ENCODE measurements around the gene PCSK5.
"Not testable (repeated sequence)": the region's sequence is repeated elsewhere in the genome, so short reads cannot be mapped to it uniquely, and the experiment has no call there.

PCSK5 gene

GRCh38 chr9:76044266-76044819 is 153.9 kb downstream of the PCSK5 start:
- Mint-ChIP-seq H3K27ac (no peak overlapping the region), H3K9me3 (no peaks in the 10 kb centered on the region), H3K4me1 (ENCODE audit: low read depth) (no peaks in the 10 kb centered on the region), H3K36me3 (ENCODE audit: low read depth) (peaks cover 3% of the 10 kb centered on the region), H3K27me3 (no peaks in the 10 kb centered on the region), H3K4me3 (no peak overlapping the region)

DNA sequence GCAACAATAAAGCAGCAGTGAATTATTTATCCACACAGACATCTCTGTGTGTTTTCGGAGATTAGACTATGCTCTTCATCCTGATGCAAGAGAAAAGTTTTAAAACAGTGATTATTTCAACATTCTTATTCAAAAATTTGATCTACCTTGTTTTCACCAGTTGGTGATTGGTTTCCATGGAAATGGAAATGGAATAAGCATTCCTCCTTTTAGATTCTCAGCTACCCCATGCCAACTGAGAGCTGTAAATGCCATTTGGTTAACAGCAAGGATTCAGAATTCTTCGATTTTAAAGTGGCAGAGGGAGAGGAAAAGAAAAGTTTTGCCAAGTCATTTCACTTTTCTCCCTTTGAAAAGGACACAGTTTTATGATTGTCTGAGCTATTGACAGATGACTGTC is 154.7 kb downstream of the PCSK5 start:
- H3K27me3 Mint-ChIP-seq, result no peaks in the 10 kb centered on the region
- no peak overlapping the region for H3K4me3 Mint-ChIP-seq
- H3K36me3 Mint-ChIP-seq (ENCODE audit: low read depth), result peaks cover 3% of the 10 kb centered on the region
- H3K9me3 Mint-ChIP-seq, result no peaks in the 10 kb centered on the region
- H3K27ac Mint-ChIP-seq, result no peak overlapping the region
- H3K4me1 Mint-ChIP-seq (ENCODE audit: low read depth), result no peaks in the 10 kb centered on the region

- H3K36me3 Mint-ChIP-seq (ENCODE audit: low read depth), result peaks cover 11% of the 10 kb centered on the region
- no peaks in the 10 kb centered on the region for H3K27me3 Mint-ChIP-seq
- H3K27ac Mint-ChIP-seq, result no peak overlapping the region
- H3K4me1 Mint-ChIP-seq (ENCODE audit: low read depth), result no peaks in the 10 kb centered on the region
- peaks cover 21% of the 10 kb centered on the region for H3K9me3 Mint-ChIP-seq
- no peak overlapping the region for H3K4me3 Mint-ChIP-seq
These were observed 158.9 kb downstream of the PCSK5 start for GRCh38 chr9:76049341-76049740.

- Mint-ChIP-seq H3K4me3 (no peak overlapping the region), H3K4me1 (ENCODE audit: low read depth) (no peaks in the 10 kb centered on the region), H3K36me3 (ENCODE audit: low read depth) (peaks cover 17% of the 10 kb centered on the region), H3K9me3 (peaks cover 6% of the 10 kb centered on the region), H3K27me3 (no peaks in the 10 kb centered on the region), H3K27ac (no peak overlapping the region)
These were observed 177.2 kb downstream of the PCSK5 start for GRCh38 chr9:76067696-76068095.

DNA sequence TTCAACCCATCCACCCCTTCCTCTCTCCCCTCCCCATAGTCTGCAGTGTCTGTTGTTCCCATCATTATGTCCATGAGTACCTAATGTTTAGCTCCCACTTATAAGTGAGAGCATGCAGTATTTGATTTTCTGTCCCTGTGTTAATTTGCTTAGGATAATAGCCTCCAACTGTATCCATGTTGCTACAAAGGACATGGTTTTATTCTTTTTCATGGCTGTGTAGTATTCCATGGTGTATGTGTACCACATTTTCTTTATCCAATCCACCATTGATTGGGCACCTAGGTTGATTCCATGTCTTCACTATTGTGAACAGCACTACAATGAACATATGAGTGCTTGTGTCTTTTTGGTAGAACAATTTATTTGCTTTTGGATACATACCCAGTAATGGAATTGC is 187.1 kb downstream of the PCSK5 start:
- Mint-ChIP-seq H3K4me3 (no peak overlapping the region), H3K4me1 (ENCODE audit: low read depth) (no peaks in the 10 kb centered on the region), H3K9me3 (peaks cover 7% of the 10 kb centered on the region), H3K36me3 (ENCODE audit: low read depth) (peaks cover 29% of the 10 kb centered on the region), H3K27me3 (no peaks in the 10 kb centered on the region), H3K27ac (no peak overlapping the region)

- not testable (repeated sequence) for H3K27ac Mint-ChIP-seq; H3K4me1 Mint-ChIP-seq (ENCODE audit: low read depth); H3K9me3 Mint-ChIP-seq; H3K4me3 Mint-ChIP-seq; H3K27me3 Mint-ChIP-seq
- H3K36me3 Mint-ChIP-seq (ENCODE audit: low read depth), result peaks cover 17% of the 10 kb centered on the region
These were observed 190.8 kb downstream of the PCSK5 start for GRCh38 chr9:76081281-76081680.

- Mint-ChIP-seq H3K4me1 (ENCODE audit: low read depth) (no peaks in the 10 kb centered on the region), H3K9me3 (peaks cover 7% of the 10 kb centered on the region), H3K27me3 (no peaks in the 10 kb centered on the region), H3K4me3 (no peak overlapping the region), H3K36me3 (ENCODE audit: low read depth) (peaks cover 17% of the 10 kb centered on the region), H3K27ac (no peak overlapping the region)
These were observed 191.6 kb downstream of the PCSK5 start for GRCh38 chr9:76082057-76082456.

- Mint-ChIP-seq H3K4me3 (no peak overlapping the region), H3K36me3 (ENCODE audit: low read depth) (peaks cover 4% of the 10 kb centered on the region), H3K9me3 (no peaks in the 10 kb centered on the region), H3K27ac (no peak overlapping the region), H3K4me1 (ENCODE audit: low read depth) (no peaks in the 10 kb centered on the region), H3K27me3 (no peaks in the 10 kb centered on the region)
These were observed 195.1 kb downstream of the PCSK5 start for GRCh38 chr9:76085596-76085995.

DNA sequence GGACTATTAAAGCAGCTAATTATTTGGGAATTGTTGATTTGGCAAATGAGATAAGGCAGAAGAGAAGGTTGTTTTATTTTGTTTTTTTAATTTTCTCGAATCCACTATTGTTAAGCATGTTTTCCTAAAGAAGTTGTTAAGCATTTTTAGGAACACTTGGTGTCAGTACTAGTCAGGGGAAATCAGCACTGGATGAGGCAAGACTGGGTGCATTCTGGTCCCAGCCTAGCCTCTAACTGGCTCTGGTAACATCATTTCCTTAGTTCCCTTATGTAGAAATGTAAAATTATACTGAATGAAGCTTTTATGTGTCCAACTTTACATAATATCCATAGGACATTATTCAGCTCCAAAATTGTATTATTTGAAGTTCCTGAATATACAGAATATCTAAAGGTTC is 196.1 kb downstream of the PCSK5 start:
- H3K4me1 Mint-ChIP-seq (ENCODE audit: low read depth), result no peaks in the 10 kb centered on the region
- H3K27ac Mint-ChIP-seq, result no peak overlapping the region
- H3K36me3 Mint-ChIP-seq (ENCODE audit: low read depth), result peaks cover 3% of the 10 kb centered on the region
- no peak overlapping the region for H3K4me3 Mint-ChIP-seq
- no peaks in the 10 kb centered on the region for H3K27me3 Mint-ChIP-seq
- no peaks in the 10 kb centered on the region for H3K9me3 Mint-ChIP-seq

- Mint-ChIP-seq H3K27ac (no peak overlapping the region), H3K4me3 (no peak overlapping the region), H3K4me1 (ENCODE audit: low read depth) (no peaks in the 10 kb centered on the region), H3K9me3 (no peaks in the 10 kb centered on the region), H3K36me3 (ENCODE audit: low read depth) (no peaks in the 10 kb centered on the region), H3K27me3 (no peaks in the 10 kb centered on the region)
These were observed 197.5 kb downstream of the PCSK5 start for GRCh38 chr9:76087976-76088375.

- Mint-ChIP-seq H3K4me3 (no peak overlapping the region), H3K4me1 (ENCODE audit: low read depth) (no peaks in the 10 kb centered on the region), H3K9me3 (no peaks in the 10 kb centered on the region), H3K27me3 (no peaks in the 10 kb centered on the region), H3K36me3 (ENCODE audit: low read depth) (no peaks in the 10 kb centered on the region), H3K27ac (no peak overlapping the region)
These were observed 199.9 kb downstream of the PCSK5 start for GRCh38 chr9:76090330-76090729.

DNA sequence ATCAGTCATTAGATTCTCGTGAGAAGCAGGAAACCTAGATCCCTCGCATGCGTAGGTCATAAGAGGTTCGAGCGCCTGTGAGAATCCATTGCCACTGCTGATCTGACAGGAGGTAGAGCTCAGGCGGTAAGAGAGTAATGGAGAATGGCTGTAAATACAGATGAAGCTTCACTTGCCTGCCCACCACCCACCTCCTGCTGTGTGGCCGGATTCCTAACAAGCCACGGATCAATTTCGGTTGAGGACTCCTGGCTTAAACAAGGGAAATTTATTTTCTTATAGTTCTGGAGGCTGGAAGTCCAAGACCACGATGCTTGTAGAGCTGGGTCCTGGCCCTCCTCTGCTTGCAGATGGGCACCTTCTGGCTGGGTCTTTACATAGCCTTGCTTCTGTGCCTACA is 200.4 kb downstream of the PCSK5 start:
- Mint-ChIP-seq H3K4me3 (no peak overlapping the region), H3K27ac (no peak overlapping the region)

GRCh38 chr9:76092572-76092971 is 202.1 kb downstream of the PCSK5 start:
- Mint-ChIP-seq H3K4me3 (no peak overlapping the region), H3K36me3 (ENCODE audit: low read depth) (peaks cover 9% of the 10 kb centered on the region), H3K9me3 (no peaks in the 10 kb centered on the region), H3K4me1 (ENCODE audit: low read depth) (no peaks in the 10 kb centered on the region), H3K27ac (no peak overlapping the region), H3K27me3 (no peaks in the 10 kb centered on the region)

More for the DNA sequence above, 200.4 kb downstream of the PCSK5 start:
- H3K9me3 Mint-ChIP-seq, result no peaks in the 10 kb centered on the region
- H3K4me1 Mint-ChIP-seq (ENCODE audit: low read depth), result no peaks in the 10 kb centered on the region
- H3K36me3 Mint-ChIP-seq (ENCODE audit: low read depth), result peaks cover 5% of the 10 kb centered on the region
- H3K27me3 Mint-ChIP-seq, result no peaks in the 10 kb centered on the region

GRCh38 chr9:76095585-76095984 is 205.1 kb downstream of the PCSK5 start:
- Mint-ChIP-seq H3K27ac (no peak overlapping the region), H3K4me3 (no peak overlapping the region), H3K9me3 (no peaks in the 10 kb centered on the region), H3K27me3 (no peaks in the 10 kb centered on the region), H3K36me3 (ENCODE audit: low read depth) (peaks cover 13% of the 10 kb centered on the region), H3K4me1 (ENCODE audit: low read depth) (peaks cover 3% of the 10 kb centered on the region)

DNA sequence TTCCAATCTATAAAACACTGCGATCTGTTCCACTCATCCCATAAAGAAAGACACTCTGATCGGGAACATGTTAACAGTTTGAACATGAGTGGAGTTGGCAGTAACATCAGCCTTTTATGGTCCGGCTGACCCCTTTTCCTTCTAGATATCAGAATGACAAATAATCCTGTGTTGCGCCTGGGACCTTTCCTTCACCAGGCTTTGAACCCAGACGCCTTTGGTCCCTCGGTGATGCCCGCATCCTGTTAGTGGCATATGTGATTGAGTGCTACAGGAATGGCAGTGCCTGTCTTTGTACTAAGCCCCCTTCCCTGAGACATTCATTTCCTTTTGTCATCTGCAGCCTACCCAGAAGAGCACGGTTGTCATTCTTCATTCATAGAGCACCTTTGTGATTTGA is 209.0 kb downstream of the PCSK5 start:
- no peaks in the 10 kb centered on the region for H3K27me3 Mint-ChIP-seq
- no peak overlapping the region for H3K27ac Mint-ChIP-seq
- no peak overlapping the region for H3K4me3 Mint-ChIP-seq
- no peaks in the 10 kb centered on the region for H3K9me3 Mint-ChIP-seq
- peaks cover 27% of the 10 kb centered on the region for H3K36me3 Mint-ChIP-seq (ENCODE audit: low read depth)
- H3K4me1 Mint-ChIP-seq (ENCODE audit: low read depth), result peaks cover 8% of the 10 kb centered on the region

DNA sequence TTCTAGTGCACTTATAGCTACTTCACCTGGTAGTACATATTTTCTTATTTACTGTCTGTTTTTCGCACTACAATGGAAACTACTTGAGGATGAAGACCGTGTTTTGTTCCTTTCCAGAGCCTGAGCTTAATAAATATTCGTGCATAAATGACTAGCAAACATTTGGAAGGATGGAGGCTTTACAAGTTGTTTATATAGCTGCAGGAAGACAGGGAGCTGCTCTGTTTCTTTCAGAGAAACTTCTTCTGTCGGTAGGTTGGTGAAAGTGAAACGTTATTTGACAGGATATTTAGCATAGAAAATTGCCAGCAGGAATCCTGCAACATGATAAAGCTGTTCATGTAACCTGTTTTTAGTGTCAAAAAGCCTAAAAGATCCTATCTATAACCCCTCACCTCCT is 210.6 kb downstream of the PCSK5 start:
- Mint-ChIP-seq H3K27ac (no peak overlapping the region), H3K4me1 (ENCODE audit: low read depth) (peaks cover 8% of the 10 kb centered on the region), H3K4me3 (no peak overlapping the region), H3K27me3 (no peaks in the 10 kb centered on the region), H3K36me3 (ENCODE audit: low read depth) (peaks cover 21% of the 10 kb centered on the region), H3K9me3 (no peaks in the 10 kb centered on the region)

Data from stimulated activated naive CD8-positive, alpha-beta T cell treated with anti-CD3 and anti-CD28 coated beads, Interleukin-15, Interleukin-2, amounts not matched to agents 100 ng/mL and 50 ng/mL, for 24 hours (primary cell).